Medulla oblongata (tissue), 1 donor: ENCODE data around the gene GOLGA6L10.
"Not testable (repeated sequence)": the region's sequence is repeated elsewhere in the genome, so short reads cannot be mapped to it uniquely, and the experiment has no call there.

Experiments used
- DNase-seq: peaks from one replicate; pipeline ENCODE4 v3.0.0-alpha.2; 2015; ENCODE audit errors: extremely low spot score

The GOLGA6L10 gene

GRCh38 chr15:82343851-82344250, 5.4 kb downstream of the GOLGA6L10 start:
- not testable (repeated sequence) for DNase-seq

GRCh38 chr15:82342632-82343374, 6.5 kb downstream of the GOLGA6L10 start:
- not testable (repeated sequence) for DNase-seq

GRCh38 chr15:82338573-82338972, 10.7 kb downstream of the GOLGA6L10 start:
- DNase-seq, result not testable (repeated sequence)

- not testable (repeated sequence) for DNase-seq
These were observed 11.2 kb downstream of the GOLGA6L10 start for GRCh38 chr15:82338053-82338452.

- not testable (repeated sequence) for DNase-seq
These were observed 12.2 kb downstream of the GOLGA6L10 start for GRCh38 chr15:82337051-82337450.

GRCh38 chr15:82336180-82336647, 13.1 kb downstream of the GOLGA6L10 start:
- not testable (repeated sequence) for DNase-seq

GRCh38 chr15:82335006-82335405, 14.3 kb downstream of the GOLGA6L10 start:
- DNase-seq, result not testable (repeated sequence)

GRCh38 chr15:82334554-82334932, 14.7 kb downstream of the GOLGA6L10 start:
- DNase-seq, result not testable (repeated sequence)

GRCh38 chr15:82333603-82334553, 15.4 kb downstream of the GOLGA6L10 start:
- DNase-seq, result not testable (repeated sequence)

GRCh38 chr15:82332711-82333602, 16.3 kb downstream of the GOLGA6L10 start:
- DNase-seq, result not testable (repeated sequence)

GRCh38 chr15:82331576-82332304, 17.5 kb downstream of the GOLGA6L10 start:
- DNase-seq, result not testable (repeated sequence)

GRCh38 chr15:82330921-82331320, 18.4 kb downstream of the GOLGA6L10 start:
- DNase-seq, result not testable (repeated sequence)

GRCh38 chr15:82329039-82329438, 20.2 kb downstream of the GOLGA6L10 start:
- not testable (repeated sequence) for DNase-seq

GRCh38 chr15:82327372-82327771, 21.9 kb downstream of the GOLGA6L10 start:
- not testable (repeated sequence) for DNase-seq

GRCh38 chr15:82326896-82327295, 22.4 kb downstream of the GOLGA6L10 start:
- DNase-seq, result not testable (repeated sequence)

GRCh38 chr15:82325646-82326045, 23.6 kb downstream of the GOLGA6L10 start:
- not testable (repeated sequence) for DNase-seq

- not testable (repeated sequence) for DNase-seq
These were observed 24.4 kb downstream of the GOLGA6L10 start for GRCh38 chr15:82324831-82325230.

GRCh38 chr15:82322488-82322887, 26.8 kb downstream of the GOLGA6L10 start:
- not testable (repeated sequence) for DNase-seq

- DNase-seq, result not testable (repeated sequence)
These were observed 28.4 kb downstream of the GOLGA6L10 start for GRCh38 chr15:82320861-82321260.

GRCh38 chr15:82319522-82320278, 29.6 kb downstream of the GOLGA6L10 start:
- not testable (repeated sequence) for DNase-seq
